WTC11 (cell line): ENCODE measurements around the gene SPATA18. TPM values are rescaled to one million over a fixed set of nuclear protein-coding genes. Genes with fewer than 3 reads are reported as not detected.
"Not testable (repeated sequence)": the region's sequence is repeated elsewhere in the genome, so short reads cannot be mapped to it uniquely, and the experiment has no call there.

Experiments used
- ATAC-seq: fragments of 200-7000 bp; cut with Tn5 transposase; 2 replicates; pipeline ENCODE4 v1.10.0; 2021; ENCODE audit warnings: mild to moderate bottlenecking, moderate library complexity
- CTCF ChIA-PET: fragments of 300-600 bp; sonication (Branson Sonifier 250); formaldehyde crosslinking; loops from one replicate; lab custom pipeline; 2021; ENCODE audit warnings: antibody characterized with exemption; lab: Charles Lee
- POLR2A ChIA-PET: fragments of 350-600 bp; sonication (Branson Sonifier 250); formaldehyde crosslinking; loops from one replicate; lab custom pipeline; 2021; ENCODE audit warnings: antibody characterized with exemption; lab: Charles Lee
- DNase-seq: peaks from one replicate; pipeline ENCODE4 v3.0.0; 2021; ENCODE audit warnings: low spot score
- H3K27ac Mint-ChIP-seq: 2 replicates; pipeline ENCODE4 v1.8.0; 2021; ENCODE audit warnings: mixed read lengths
- H3K27me3 Mint-ChIP-seq: 2 replicates; pipeline ENCODE4 v1.8.0; 2021; ENCODE audit warnings: low read depth, mild to moderate bottlenecking, moderate library complexity, mixed read lengths
- H3K36me3 Mint-ChIP-seq: 2 replicates; pipeline ENCODE4 v1.8.0; 2021; ENCODE audit warnings: mixed read lengths
- H3K4me1 Mint-ChIP-seq: 2 replicates; pipeline ENCODE4 v1.8.0; 2022; ENCODE audit warnings: mixed read lengths
- H3K4me3 Mint-ChIP-seq: 2 replicates; pipeline ENCODE4 v1.8.0; 2021; ENCODE audit warnings: mild to moderate bottlenecking, moderate library complexity, mixed read lengths
- H3K9me3 Mint-ChIP-seq: 2 replicates; pipeline ENCODE4 v1.8.0; 2021; ENCODE audit warnings: mixed read lengths
- ATF6 ChIP-seq: sonication (generic); formaldehyde crosslinking; IDR thresholded peaks from 2 replicates; pipeline ENCODE4 v1.8.1; 2023; ENCODE audit warnings: mild to moderate bottlenecking, missing genetic modification reagents
- ERG ChIP-seq: fragments of 250-450 bp; sonication (Bioruptor Pico); IDR thresholded peaks from 2 replicates; pipeline ENCODE4 v1.8.0; 2021; ENCODE audit warnings: mild to moderate bottlenecking
- ESRRA ChIP-seq: sonication (generic); formaldehyde crosslinking; IDR thresholded peaks from 2 replicates; pipeline ENCODE4 v1.8.1; 2022; ENCODE audit warnings: mild to moderate bottlenecking, missing genetic modification reagents, borderline replicate concordance
- FOXJ3 ChIP-seq: sonication (generic); formaldehyde crosslinking; IDR thresholded peaks from 2 replicates; pipeline ENCODE4 v1.9.0; 2021; ENCODE audit warnings: missing genetic modification reagents, mild to moderate bottlenecking, borderline replicate concordance
- FOXP1 ChIP-seq: sonication (generic); formaldehyde crosslinking; IDR thresholded peaks from 2 replicates; pipeline ENCODE4 v1.8.0; 2022; ENCODE audit warnings: missing genetic modification reagents, mild to moderate bottlenecking, moderate library complexity, borderline replicate concordance
- JAZF1 ChIP-seq: fragments of 250-450 bp; sonication (Bioruptor Pico); IDR thresholded peaks from 2 replicates; pipeline ENCODE4 v1.9.0; 2021; ENCODE audit warnings: moderate library complexity, mild to moderate bottlenecking, inconsistent platforms
- MXD4 ChIP-seq: fragments of 250-450 bp; sonication (Bioruptor Pico); IDR thresholded peaks from 2 replicates; pipeline ENCODE4 v1.8.0; 2021; ENCODE audit warnings: mild to moderate bottlenecking, moderate library complexity, borderline replicate concordance
- MYBL2 ChIP-seq: sonication (generic); formaldehyde crosslinking; IDR thresholded peaks from 2 replicates; pipeline ENCODE4 v1.8.1; 2023; ENCODE audit warnings: mild to moderate bottlenecking, moderate library complexity, missing genetic modification reagents
- NR1H2 ChIP-seq: sonication (generic); formaldehyde crosslinking; IDR thresholded peaks from 2 replicates; pipeline ENCODE4 v1.9.0; 2021; ENCODE audit warnings: mild to moderate bottlenecking, moderate library complexity, missing genetic modification reagents
- NR2C2 ChIP-seq: sonication (generic); formaldehyde crosslinking; IDR thresholded peaks from 2 replicates; pipeline ENCODE4 v1.8.0; 2022; ENCODE audit warnings: mild to moderate bottlenecking, missing genetic modification reagents
- PRRX2 ChIP-seq: fragments of 250-450 bp; sonication (Bioruptor Pico); IDR thresholded peaks from 2 replicates; pipeline ENCODE4 v1.8.0; 2021; ENCODE audit warnings: mild to moderate bottlenecking
- SMAD3 ChIP-seq: sonication (generic); formaldehyde crosslinking; IDR thresholded peaks from 2 replicates; pipeline ENCODE4 v1.8.0; 2022; ENCODE audit warnings: missing genetic modification reagents, mild to moderate bottlenecking, borderline replicate concordance
- USF1 ChIP-seq: sonication (generic); formaldehyde crosslinking; IDR thresholded peaks from 2 replicates; pipeline ENCODE4 v1.8.0; 2022; ENCODE audit warnings: mild to moderate bottlenecking, missing genetic modification reagents
- ZNF219 ChIP-seq: sonication (generic); formaldehyde crosslinking; IDR thresholded peaks from 2 replicates; pipeline ENCODE4 v1.8.0; 2023; ENCODE audit warnings: missing genetic modification reagents, mild to moderate bottlenecking, borderline replicate concordance
- ZNF263 ChIP-seq: sonication (generic); formaldehyde crosslinking; IDR thresholded peaks from 2 replicates; pipeline ENCODE4 v1.8.1; 2022; ENCODE audit warnings: low read depth, mild to moderate bottlenecking, moderate library complexity, missing genetic modification reagents
- ZNF281 ChIP-seq: sonication (generic); formaldehyde crosslinking; IDR thresholded peaks from 2 replicates; pipeline ENCODE4 v1.8.0; 2023; ENCODE audit warnings: mild to moderate bottlenecking, missing genetic modification reagents
- ZNF416 ChIP-seq: fragments of 250-450 bp; sonication (Bioruptor Pico); IDR thresholded peaks from 2 replicates; pipeline ENCODE4 v1.9.0; 2021; ENCODE audit warnings: mild to moderate bottlenecking, inconsistent platforms
- total RNA-seq: library from RNA; stranded (reverse); gene quantifications from 3 replicates; pipeline ENCODE4 v1.2.3, GENCODE V29; 2021
- TF ChIP-seq, protein P1 (sequence below): sonication (generic); formaldehyde crosslinking; IDR thresholded peaks from 2 replicates; pipeline ENCODE4 v1.8.1; 2023; ENCODE audit warnings: mild to moderate bottlenecking, missing genetic modification reagents, moderate library complexity
- TF ChIP-seq, protein P2 (sequence below): sonication (generic); formaldehyde crosslinking; IDR thresholded peaks from 2 replicates; pipeline ENCODE4 v1.8.1; 2022; ENCODE audit warnings: mild to moderate bottlenecking, missing genetic modification reagents, moderate library complexity, borderline replicate concordance
- TF ChIP-seq, protein P3 (sequence below): sonication (generic); formaldehyde crosslinking; IDR thresholded peaks from 2 replicates; pipeline ENCODE4 v1.8.0; 2022; ENCODE audit warnings: mild to moderate bottlenecking, missing genetic modification reagents

Gene SPATA18
- total RNA-seq, 1 experiment from 2014 or later: 6.6 TPM

GRCh38 chr4:52079659-52080058, 28.6 kb downstream of the SPATA18 start:
- DNase-seq (no peak), ATAC-seq (no peak)
- ChIA-PET POLR2A (interaction anchor here (0.6 kb wide), 1 partner anchor 236 kb away, joined by 4 read pairs; no protein-coding TSS in a partner anchor), CTCF (no interaction called here)
- Mint-ChIP-seq H3K4me1 (peaks cover 3% of the 10 kb centered on the region; the same call in 1 of the 2 replicates), H3K9me3 (no peaks in the 10 kb centered on the region), H3K4me3 (no peak overlapping the region), H3K27me3 (peaks cover 17% of the 10 kb centered on the region), H3K27ac (no peak overlapping the region), H3K36me3 (no peaks in the 10 kb centered on the region)
- TF ChIP-seq, protein P1, sequence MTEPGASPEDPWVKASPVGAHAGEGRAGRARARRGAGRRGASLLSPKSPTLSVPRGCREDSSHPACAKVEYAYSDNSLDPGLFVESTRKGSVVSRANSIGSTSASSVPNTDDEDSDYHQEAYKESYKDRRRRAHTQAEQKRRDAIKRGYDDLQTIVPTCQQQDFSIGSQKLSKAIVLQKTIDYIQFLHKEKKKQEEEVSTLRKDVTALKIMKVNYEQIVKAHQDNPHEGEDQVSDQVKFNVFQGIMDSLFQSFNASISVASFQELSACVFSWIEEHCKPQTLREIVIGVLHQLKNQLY (CRISPR knock-in tag): no peak
- no peak for TF ChIP-seq ATF6 (CRISPR knock-in tag)
- TF ChIP-seq ZNF263 (CRISPR knock-in tag): no peak

DNA sequence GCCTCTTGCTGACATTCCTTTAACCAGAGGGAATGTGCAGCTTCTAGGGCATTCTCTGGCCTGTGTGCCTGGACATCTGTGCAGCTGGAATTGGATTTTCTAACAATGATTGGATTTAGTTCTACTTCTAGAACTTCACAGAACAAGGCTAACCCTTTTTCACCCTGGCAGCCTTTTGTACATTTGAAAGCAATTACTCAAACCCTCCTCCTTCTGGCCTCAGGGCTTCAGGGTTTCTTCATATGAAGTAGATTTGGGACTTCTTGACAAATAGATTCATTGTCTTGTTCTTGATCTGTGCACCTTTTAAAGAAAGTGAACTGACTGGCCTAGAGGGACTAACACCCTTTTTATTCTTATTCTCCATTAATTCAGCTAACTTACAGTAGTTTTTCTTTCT, 30.1 kb downstream of the SPATA18 start:
- Mint-ChIP-seq H3K27me3 (peaks cover 10% of the 10 kb centered on the region), H3K36me3 (no peaks in the 10 kb centered on the region), H3K4me3 (no peak overlapping the region), H3K4me1 (no peaks in the 10 kb centered on the region), H3K27ac (no peak overlapping the region), H3K9me3 (no peaks in the 10 kb centered on the region)
- POLR2A ChIA-PET: no interaction called here
- TF ChIP-seq ZNF281 (CRISPR knock-in tag) (no peak), FOXJ3 (CRISPR knock-in tag) (no peak), ZNF416 (CRISPR knock-in tag) (no peak), NR1H2 (CRISPR knock-in tag) (no peak), MYBL2 (CRISPR knock-in tag) (no peak), FOXP1 (CRISPR knock-in tag) (no peak), ESRRA (CRISPR knock-in tag) (no peak), JAZF1 (CRISPR knock-in tag) (no peak), ZNF219 (CRISPR knock-in tag) (no peak)
- DNase-seq (no peak), ATAC-seq (no peak)
- CTCF ChIA-PET: interaction anchor here (1.2 kb wide), 1 partner anchor 13 kb away, joined by 3 read pairs; no protein-coding TSS in a partner anchor

DNA sequence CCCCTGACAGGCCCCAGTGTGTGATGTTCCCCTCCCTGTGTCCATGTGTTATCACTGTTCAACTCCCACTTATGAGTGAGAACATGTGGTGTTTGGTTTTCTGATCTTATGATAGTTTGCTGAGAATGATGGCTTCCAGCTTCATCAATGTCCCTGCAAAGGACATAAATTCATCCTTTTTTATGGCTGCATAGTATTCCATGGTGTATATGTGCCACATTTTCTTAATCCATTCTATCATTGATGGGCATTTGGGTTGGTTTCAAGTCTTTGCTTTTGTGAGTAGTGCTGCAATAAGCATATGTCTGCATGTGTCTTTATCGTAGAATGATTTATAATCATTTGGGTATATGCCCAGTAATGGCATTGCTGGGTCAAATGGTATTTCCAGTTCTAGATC, 35.3 kb downstream of the SPATA18 start:
- H3K27me3 Mint-ChIP-seq, H3K4me1 Mint-ChIP-seq, H3K9me3 Mint-ChIP-seq, DNase-seq, H3K36me3 Mint-ChIP-seq, H3K4me3 Mint-ChIP-seq, POLR2A ChIA-PET, ATAC-seq, CTCF ChIA-PET, H3K27ac Mint-ChIP-seq: not testable (repeated sequence)

- ATAC-seq: no peak
- ChIA-PET POLR2A (no interaction called here), CTCF (no interaction called here)
- no peak for DNase-seq
- Mint-ChIP-seq H3K4me3 (no peak overlapping the region), H3K9me3 (no peaks in the 10 kb centered on the region), H3K27me3 (no peaks in the 10 kb centered on the region), H3K36me3 (no peaks in the 10 kb centered on the region), H3K27ac (no peak overlapping the region), H3K4me1 (0 out of 2 replicates have a peak, but pooled peaks cover 2% of the 10 kb centered on the region)
- TF ChIP-seq NR2C2 (CRISPR knock-in tag) (no peak), USF1 (CRISPR knock-in tag) (no peak), SMAD3 (CRISPR knock-in tag) (no peak), PRRX2 (no peak), ERG (CRISPR knock-in tag) (no peak), MXD4 (CRISPR knock-in tag) (no peak)
- TF ChIP-seq, protein P2, sequence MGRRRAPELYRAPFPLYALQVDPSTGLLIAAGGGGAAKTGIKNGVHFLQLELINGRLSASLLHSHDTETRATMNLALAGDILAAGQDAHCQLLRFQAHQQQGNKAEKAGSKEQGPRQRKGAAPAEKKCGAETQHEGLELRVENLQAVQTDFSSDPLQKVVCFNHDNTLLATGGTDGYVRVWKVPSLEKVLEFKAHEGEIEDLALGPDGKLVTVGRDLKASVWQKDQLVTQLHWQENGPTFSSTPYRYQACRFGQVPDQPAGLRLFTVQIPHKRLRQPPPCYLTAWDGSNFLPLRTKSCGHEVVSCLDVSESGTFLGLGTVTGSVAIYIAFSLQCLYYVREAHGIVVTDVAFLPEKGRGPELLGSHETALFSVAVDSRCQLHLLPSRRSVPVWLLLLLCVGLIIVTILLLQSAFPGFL (CRISPR knock-in tag): no peak
- TF ChIP-seq, protein P3, sequence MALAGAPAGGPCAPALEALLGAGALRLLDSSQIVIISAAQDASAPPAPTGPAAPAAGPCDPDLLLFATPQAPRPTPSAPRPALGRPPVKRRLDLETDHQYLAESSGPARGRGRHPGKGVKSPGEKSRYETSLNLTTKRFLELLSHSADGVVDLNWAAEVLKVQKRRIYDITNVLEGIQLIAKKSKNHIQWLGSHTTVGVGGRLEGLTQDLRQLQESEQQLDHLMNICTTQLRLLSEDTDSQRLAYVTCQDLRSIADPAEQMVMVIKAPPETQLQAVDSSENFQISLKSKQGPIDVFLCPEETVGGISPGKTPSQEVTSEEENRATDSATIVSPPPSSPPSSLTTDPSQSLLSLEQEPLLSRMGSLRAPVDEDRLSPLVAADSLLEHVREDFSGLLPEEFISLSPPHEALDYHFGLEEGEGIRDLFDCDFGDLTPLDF: no peak
These were observed 40.7 kb downstream of the SPATA18 start for GRCh38 chr4:52091801-52092200.
